Measurements from ENCODE around the gene CDH23.

Gene CDH23

DNA sequence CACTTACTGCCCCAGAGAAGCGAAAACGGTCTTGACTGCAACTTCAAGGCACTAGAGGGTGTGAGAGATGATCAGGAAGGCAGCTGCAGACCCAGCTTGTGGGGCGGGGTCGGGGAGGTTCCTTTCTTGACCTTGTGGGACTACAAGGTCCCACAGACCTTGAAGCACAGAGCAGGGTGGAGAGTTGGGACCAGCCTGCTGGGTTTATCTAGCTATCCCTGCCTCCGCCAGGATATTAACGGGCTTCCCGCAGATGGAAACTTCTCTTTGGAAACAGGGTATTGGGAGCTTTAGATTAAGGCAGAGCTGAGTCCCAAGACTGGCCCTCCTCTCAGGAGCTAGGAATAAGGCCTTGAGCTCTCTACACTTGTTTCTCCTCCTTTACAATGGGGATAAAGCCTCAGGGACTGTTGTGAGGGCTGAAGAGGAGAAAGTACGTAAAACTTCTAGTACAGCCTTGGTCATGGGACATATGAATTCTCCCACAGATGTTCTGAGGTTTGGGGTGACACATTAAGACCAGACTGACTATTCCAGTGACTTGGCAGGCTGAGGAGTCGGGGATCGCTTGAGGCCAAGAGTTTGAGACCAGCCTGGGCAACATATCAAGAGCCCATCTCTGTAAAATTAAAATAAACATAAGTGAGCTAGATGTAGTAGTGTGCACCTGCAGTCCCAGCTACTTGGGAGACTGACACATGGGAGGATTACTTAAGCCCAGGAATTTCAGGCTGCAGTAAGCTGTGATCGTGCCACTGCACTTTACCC, 153.2 kb downstream of the CDH23 start:
- ChIA-PET POLR2A (interaction anchor here (0.9 kb wide), 1 partner anchor 17 kb away, joined by 3 read pairs; no protein-coding TSS in a partner anchor), CTCF (no interaction called here)
- TF ChIP-seq FOXK2 (IDR thresholded peaks at IDR 0.05) = no peak
- TF ChIP-seq NFRKB (IDR thresholded peaks at IDR 0.05) = no peak
- no peak for TF ChIP-seq FOXM1 (IDR thresholded peaks at IDR 0.05; ENCODE audit: borderline replicate concordance)
- no peak for TF ChIP-seq TARDBP (IDR thresholded peaks at IDR 0.05)
- TF ChIP-seq LEF1 (IDR thresholded peaks at IDR 0.05; ENCODE audit: borderline replicate concordance) = no peak
- TF ChIP-seq L3MBTL2 (conservative IDR thresholded peaks at IDR 0.05) = no peak
- no peak for TF ChIP-seq PKNOX1 (IDR thresholded peaks at IDR 0.05)
- no peak for TF ChIP-seq CTBP1 (IDR thresholded peaks at IDR 0.05; ENCODE audit: borderline replicate concordance)
- no peak for TF ChIP-seq ELF4 (IDR thresholded peaks at IDR 0.05)
- TF ChIP-seq SP1 (IDR thresholded peaks at IDR 0.05) = no peak
- TF ChIP-seq ARNT (IDR thresholded peaks at IDR 0.05) = no peak
- TF ChIP-seq SUZ12 (IDR thresholded peaks at IDR 0.05) = no peak
- TF ChIP-seq ZNF384 (IDR thresholded peaks at IDR 0.05) = no peak
- TF ChIP-seq FOXA1 (IDR thresholded peaks at IDR 0.05) = no peak
- TF ChIP-seq BHLHE40 (IDR thresholded peaks at IDR 0.05; ENCODE audit: borderline replicate concordance) = no peak
- no peak for TF ChIP-seq HDGF (IDR thresholded peaks at IDR 0.05; ENCODE audit: borderline replicate concordance)
- no peak for DNase-seq (ENCODE audit: extremely low spot score)

DNA sequence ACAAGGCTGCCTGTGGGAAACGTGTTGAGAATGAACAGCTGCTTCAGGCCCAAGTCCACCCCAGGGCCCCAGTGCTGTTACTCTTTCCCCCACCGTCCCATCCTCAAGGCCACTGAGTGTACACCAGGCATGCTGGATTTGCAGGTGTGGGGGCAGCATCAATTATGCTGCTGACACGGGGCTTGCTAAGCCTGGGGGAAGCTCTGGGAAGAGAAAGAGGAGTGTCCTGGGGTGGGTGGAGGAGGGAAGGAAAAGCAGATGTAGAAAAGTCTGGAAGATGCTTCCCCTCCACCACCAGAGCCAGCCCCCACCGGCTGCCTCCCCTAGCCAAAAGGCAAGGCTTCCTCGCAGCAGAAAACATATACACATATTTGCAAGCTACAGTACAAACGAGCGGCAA, 153.9 kb downstream of the CDH23 start:
- TF ChIP-seq HDGF (IDR thresholded peaks at IDR 0.05; ENCODE audit: borderline replicate concordance) (no peak), NFRKB (IDR thresholded peaks at IDR 0.05) (no peak), FOXK2 (IDR thresholded peaks at IDR 0.05) (no peak), L3MBTL2 (conservative IDR thresholded peaks at IDR 0.05) (no peak), LEF1 (IDR thresholded peaks at IDR 0.05; ENCODE audit: borderline replicate concordance) (no peak), FOXA1 (IDR thresholded peaks at IDR 0.05) (no peak), FOXM1 (IDR thresholded peaks at IDR 0.05; ENCODE audit: borderline replicate concordance) (no peak), ARNT (IDR thresholded peaks at IDR 0.05) (no peak), ZNF384 (IDR thresholded peaks at IDR 0.05) (no peak), SUZ12 (IDR thresholded peaks at IDR 0.05) (no peak), TARDBP (IDR thresholded peaks at IDR 0.05) (no peak), BHLHE40 (IDR thresholded peaks at IDR 0.05; ENCODE audit: borderline replicate concordance) (no peak)
- CTCF ChIA-PET = no interaction called here
- no peak for DNase-seq (ENCODE audit: extremely low spot score)
- POLR2A ChIA-PET = interaction anchor here (0.9 kb wide), 1 partner anchor 17 kb away, joined by 3 read pairs; no protein-coding TSS in a partner anchor

DNA sequence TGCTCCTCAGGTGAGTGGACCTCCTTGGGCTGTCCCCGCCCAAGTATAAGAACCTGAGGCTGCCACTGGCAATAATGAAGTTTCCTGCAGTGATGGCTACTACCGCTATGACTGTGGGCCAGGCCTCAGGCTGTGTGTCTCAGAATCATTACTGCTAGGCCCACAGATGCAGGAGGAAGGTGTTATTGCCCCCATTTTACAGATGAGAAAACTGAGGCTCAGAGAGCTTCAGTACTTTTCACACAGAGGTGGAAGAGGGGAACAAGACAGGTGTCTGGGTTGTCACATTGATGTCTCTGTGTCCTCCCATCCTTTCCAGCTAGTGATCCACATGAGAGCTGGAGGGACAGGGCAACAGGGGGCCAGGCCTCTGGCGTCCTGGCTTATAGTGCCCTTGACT, 155.2 kb downstream of the CDH23 start:
- ChIA-PET POLR2A (no interaction called here), CTCF (no interaction called here)
- no peak for DNase-seq (ENCODE audit: extremely low spot score)
- TF ChIP-seq LEF1 (IDR thresholded peaks at IDR 0.05; ENCODE audit: borderline replicate concordance) (no peak), HDGF (IDR thresholded peaks at IDR 0.05; ENCODE audit: borderline replicate concordance) (no peak), ZNF384 (IDR thresholded peaks at IDR 0.05) (no peak), SP1 (IDR thresholded peaks at IDR 0.05) (no peak), BHLHE40 (IDR thresholded peaks at IDR 0.05; ENCODE audit: borderline replicate concordance) (no peak), CTBP1 (IDR thresholded peaks at IDR 0.05; ENCODE audit: borderline replicate concordance) (no peak), ARNT (IDR thresholded peaks at IDR 0.05) (no peak), L3MBTL2 (conservative IDR thresholded peaks at IDR 0.05) (no peak), FOXK2 (IDR thresholded peaks at IDR 0.05) (no peak), FOXA1 (IDR thresholded peaks at IDR 0.05) (no peak)

DNA sequence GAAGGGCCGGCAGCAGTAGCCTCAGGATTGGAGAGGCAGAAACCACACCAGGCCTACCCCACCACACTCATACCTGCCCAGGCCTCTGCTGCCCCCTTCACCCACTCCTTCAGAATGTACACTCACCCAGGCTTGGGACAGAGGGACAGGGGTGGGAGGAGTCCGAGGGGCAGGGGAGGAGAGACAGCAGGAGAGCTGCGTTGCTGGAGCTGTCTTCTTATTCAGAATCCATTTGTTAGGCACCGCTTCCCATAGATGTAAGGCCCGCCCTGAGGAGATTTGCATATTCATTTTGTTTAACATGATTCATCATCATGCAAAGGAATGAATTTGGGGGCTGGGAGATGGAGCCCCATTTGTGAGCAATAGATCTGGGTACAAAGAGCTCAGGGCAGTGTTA, 156.7 kb downstream of the CDH23 start:
- DNase-seq (ENCODE audit: extremely low spot score) = no peak
- CTCF ChIA-PET = no interaction called here
- POLR2A ChIA-PET = no interaction called here
- TF ChIP-seq SP1 (IDR thresholded peaks at IDR 0.05) = no peak
- TF ChIP-seq HDGF (IDR thresholded peaks at IDR 0.05; ENCODE audit: borderline replicate concordance) = no peak
- no peak for TF ChIP-seq ELF4 (IDR thresholded peaks at IDR 0.05)
- no peak for TF ChIP-seq FOXK2 (IDR thresholded peaks at IDR 0.05)
- TF ChIP-seq L3MBTL2 (conservative IDR thresholded peaks at IDR 0.05) = no peak
- TF ChIP-seq NFRKB (IDR thresholded peaks at IDR 0.05) = no peak
- no peak for TF ChIP-seq BHLHE40 (IDR thresholded peaks at IDR 0.05; ENCODE audit: borderline replicate concordance)
- TF ChIP-seq PKNOX1 (IDR thresholded peaks at IDR 0.05) = no peak
- TF ChIP-seq ZNF384 (IDR thresholded peaks at IDR 0.05) = no peak
- no peak for TF ChIP-seq FOXM1 (IDR thresholded peaks at IDR 0.05; ENCODE audit: borderline replicate concordance)
- TF ChIP-seq ARNT (IDR thresholded peaks at IDR 0.05) = no peak
- TF ChIP-seq CTBP1 (IDR thresholded peaks at IDR 0.05; ENCODE audit: borderline replicate concordance) = no peak

GRCh38 chr10:71554671-71555070, 158.0 kb downstream of the CDH23 start:
- no peak for DNase-seq (ENCODE audit: extremely low spot score)
- ChIA-PET CTCF (interaction anchor here (0.7 kb wide), 1 partner anchor 16 kb away, joined by 5 read pairs; no protein-coding TSS in a partner anchor), POLR2A (no interaction called here)
- no peak for TF ChIP-seq HDGF (IDR thresholded peaks at IDR 0.05; ENCODE audit: borderline replicate concordance)
- no peak for TF ChIP-seq SUZ12 (IDR thresholded peaks at IDR 0.05)
- no peak for TF ChIP-seq SP1 (IDR thresholded peaks at IDR 0.05)
- no peak for TF ChIP-seq L3MBTL2 (conservative IDR thresholded peaks at IDR 0.05)
- TF ChIP-seq ZNF384 (IDR thresholded peaks at IDR 0.05) = no peak
- no peak for TF ChIP-seq ELF4 (IDR thresholded peaks at IDR 0.05)
- no peak for TF ChIP-seq FOXM1 (IDR thresholded peaks at IDR 0.05; ENCODE audit: borderline replicate concordance)
- no peak for TF ChIP-seq FOXA1 (IDR thresholded peaks at IDR 0.05)
- no peak for TF ChIP-seq LEF1 (IDR thresholded peaks at IDR 0.05; ENCODE audit: borderline replicate concordance)
- TF ChIP-seq FOXK2 (IDR thresholded peaks at IDR 0.05) = no peak
- no peak for TF ChIP-seq TARDBP (IDR thresholded peaks at IDR 0.05)

- DNase-seq (ENCODE audit: extremely low spot score) = no peak
- ChIA-PET CTCF (interaction anchor here (0.7 kb wide), 1 partner anchor 15 kb away, joined by 5 read pairs; no protein-coding TSS in a partner anchor), POLR2A (no interaction called here)
- no peak for TF ChIP-seq HDGF (IDR thresholded peaks at IDR 0.05; ENCODE audit: borderline replicate concordance)
- no peak for TF ChIP-seq FOXK2 (IDR thresholded peaks at IDR 0.05)
- no peak for TF ChIP-seq FOXM1 (IDR thresholded peaks at IDR 0.05; ENCODE audit: borderline replicate concordance)
- no peak for TF ChIP-seq CTBP1 (IDR thresholded peaks at IDR 0.05; ENCODE audit: borderline replicate concordance)
- TF ChIP-seq ZNF384 (IDR thresholded peaks at IDR 0.05) = no peak
- TF ChIP-seq SP1 (IDR thresholded peaks at IDR 0.05) = no peak
- no peak for TF ChIP-seq NFRKB (IDR thresholded peaks at IDR 0.05)
Measured at GRCh38 chr10:71555087-71555723, 158.5 kb downstream of the CDH23 start.

Measured in HEK293T (cell line).